Measurements from ENCODE around the gene KRTAP22-2.

The KRTAP22-2 gene

DNA sequence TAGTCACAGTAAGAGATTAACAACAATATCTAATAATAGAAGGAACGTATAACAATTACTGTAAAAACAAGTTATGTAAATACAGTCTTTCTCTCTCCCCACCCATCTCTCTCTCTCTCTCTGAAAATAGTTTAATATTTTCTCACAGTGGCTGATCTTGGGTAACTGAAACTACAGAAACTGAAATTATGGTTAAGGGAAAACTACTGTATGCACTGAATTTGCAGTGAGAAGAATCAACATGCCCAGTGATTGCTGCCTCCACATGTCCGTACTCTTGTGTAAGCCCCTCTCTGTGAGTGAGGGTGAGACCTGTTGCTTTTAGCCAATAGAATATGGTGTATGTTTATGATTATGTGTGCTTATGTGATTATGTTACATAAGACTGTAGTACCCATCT, 21.9 kb upstream of the KRTAP22-2 start:
- Histone ChIP-seq H3K4me1 (ENCODE audit: control insufficient read depth, insufficient read depth, low read length) (no peaks in the 10 kb centered on the region), H3K36me3 (ENCODE audit: control insufficient read depth, insufficient read depth, low read length, severe bottlenecking) (no peaks in the 10 kb centered on the region), H3K9ac (ENCODE audit: low read length) (no peak overlapping the region), H3K9me3 (ENCODE audit: control insufficient read depth, low read length) (no peaks in the 10 kb centered on the region), H3K27me3 (replicated peaks; ENCODE audit: control insufficient read depth, insufficient read depth, low read length) (no peaks in the 10 kb centered on the region), H3K4me3 (ENCODE audit: low read length) (no peak overlapping the region)
- no peak for DNase-seq (ENCODE audit: low read depth)

DNA sequence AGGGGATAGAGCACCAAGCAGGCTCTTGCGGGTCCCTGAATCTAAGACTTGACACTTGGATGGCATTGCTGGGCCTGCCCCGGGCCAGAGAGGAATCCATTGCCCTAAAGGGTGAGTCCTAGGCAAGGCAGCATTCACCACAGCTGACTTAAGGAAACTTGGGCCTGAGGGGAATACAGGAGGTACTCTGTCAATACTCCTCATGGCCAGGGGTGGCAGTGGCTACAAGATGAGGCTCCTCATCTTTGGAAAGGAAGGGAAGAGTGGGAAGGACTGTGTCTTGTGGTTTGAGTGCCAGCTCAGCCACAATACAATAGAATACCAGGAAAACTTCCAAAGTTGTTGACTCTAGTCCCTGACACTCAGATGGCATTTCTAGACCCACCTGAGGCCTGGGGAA, 15.8 kb upstream of the KRTAP22-2 start:
- Histone ChIP-seq H3K9me3 (ENCODE audit: control insufficient read depth, low read length) (no peaks in the 10 kb centered on the region), H3K36me3 (ENCODE audit: control insufficient read depth, insufficient read depth, low read length, severe bottlenecking) (no peaks in the 10 kb centered on the region), H3K4me1 (ENCODE audit: control insufficient read depth, insufficient read depth, low read length) (no peaks in the 10 kb centered on the region), H3K9ac (ENCODE audit: low read length) (no peak overlapping the region), H3K27me3 (replicated peaks; ENCODE audit: control insufficient read depth, insufficient read depth, low read length) (no peaks in the 10 kb centered on the region), H3K4me3 (ENCODE audit: low read length) (no peak overlapping the region)
- no peak for DNase-seq (ENCODE audit: low read depth)

DNA sequence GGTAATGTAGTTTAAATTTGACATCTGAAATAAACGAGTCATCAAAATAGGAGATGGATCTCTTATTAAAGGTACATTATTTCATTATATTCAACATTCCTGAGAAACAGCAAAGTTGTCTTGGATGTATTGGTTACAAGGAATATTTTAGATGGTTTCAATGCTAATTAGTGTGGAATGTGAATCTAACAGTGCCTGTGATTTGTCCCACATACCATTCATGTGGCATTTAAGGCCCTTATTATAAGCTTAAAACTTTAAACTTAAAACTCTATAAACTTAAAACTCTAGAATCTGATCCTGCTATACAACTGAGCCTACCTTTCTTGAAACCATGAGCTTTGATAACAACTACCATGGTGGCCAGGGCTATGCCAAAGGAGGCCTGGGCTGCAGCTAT, 10.6 kb upstream of the KRTAP22-2 start, which contains the start of gene KRTAP22-1:
TSS of gene KRTAP22-1 (plus strand) at position 301 of the 400 bp plus-strand sequence.
- no peak for DNase-seq (ENCODE audit: low read depth)
- H3K9ac ChIP-seq (ENCODE audit: low read length), result no peak within 1 kb of the TSS
- H3K4me1 ChIP-seq (ENCODE audit: control insufficient read depth, insufficient read depth, low read length), result no peaks in the 10 kb centered on the region
- H3K36me3 ChIP-seq (ENCODE audit: control insufficient read depth, insufficient read depth, low read length, severe bottlenecking), result no peaks in the 10 kb centered on the region
- no peaks in the 10 kb centered on the region for H3K27me3 ChIP-seq (replicated peaks; ENCODE audit: control insufficient read depth, insufficient read depth, low read length)
- no peak within 1 kb of the TSS for H3K4me3 ChIP-seq (ENCODE audit: low read length)
- no peaks in the 10 kb centered on the region for H3K9me3 ChIP-seq (ENCODE audit: control insufficient read depth, low read length)

DNA sequence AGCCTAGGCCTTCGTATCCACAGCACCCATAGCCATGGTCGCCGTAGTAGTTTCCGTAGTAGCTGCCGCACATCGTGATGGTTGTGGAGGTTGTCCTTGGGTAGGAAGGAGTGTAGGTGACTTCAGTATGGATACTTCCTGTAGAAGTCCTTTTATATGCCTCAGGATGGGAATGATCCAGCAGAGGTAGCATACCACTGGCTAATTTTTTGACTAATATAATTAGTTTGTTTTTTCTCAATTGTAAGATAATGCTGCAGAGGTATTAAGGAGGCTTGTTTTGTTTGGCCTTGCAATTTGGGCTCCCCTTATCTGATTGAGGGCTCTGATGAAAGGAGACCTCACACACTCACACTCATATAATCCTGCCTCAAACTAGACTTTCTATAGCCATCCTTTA, 8.6 kb upstream of the KRTAP22-2 start, which contains the start of gene KRTAP6-2:
TSS of gene KRTAP6-2 (minus strand) at position 101 of the 400 bp plus-strand sequence. CDS start at position 73, 28 bp downstream.
- no peak for DNase-seq (ENCODE audit: low read depth)
- H3K27me3 ChIP-seq (replicated peaks; ENCODE audit: control insufficient read depth, insufficient read depth, low read length), result no peaks in the 10 kb centered on the region
- H3K4me3 ChIP-seq (ENCODE audit: low read length), result no peak within 1 kb of the TSS
- no peaks in the 10 kb centered on the region for H3K4me1 ChIP-seq (ENCODE audit: control insufficient read depth, insufficient read depth, low read length)
- no peak within 1 kb of the TSS for H3K9ac ChIP-seq (ENCODE audit: low read length)
- H3K9me3 ChIP-seq (ENCODE audit: control insufficient read depth, low read length), result no peaks in the 10 kb centered on the region
- H3K36me3 ChIP-seq (ENCODE audit: control insufficient read depth, insufficient read depth, low read length, severe bottlenecking), result no peaks in the 10 kb centered on the region

DNA sequence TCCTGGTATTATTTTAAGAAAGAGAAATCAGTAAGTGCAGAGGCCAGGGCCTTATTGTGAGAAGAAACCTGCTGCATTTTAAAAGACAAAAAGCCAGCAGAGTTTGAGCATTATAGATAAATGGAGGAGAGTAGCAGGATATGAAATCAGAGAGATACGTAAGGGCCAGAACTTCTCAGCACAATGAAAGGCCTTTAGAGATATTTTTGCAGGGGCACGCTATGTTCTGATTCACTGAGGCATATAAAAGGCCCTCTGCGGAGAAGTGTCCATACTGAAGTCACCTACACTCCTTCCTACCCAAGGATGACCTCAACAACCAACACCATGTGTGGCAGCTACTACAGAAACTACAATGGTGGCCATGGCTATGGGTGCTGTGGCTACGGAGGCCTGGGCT, 1.9 kb upstream of the KRTAP22-2 start, which contains the start of gene KRTAP6-3:
TSS of gene KRTAP6-3 (plus strand) at position 301 of the 400 bp plus-strand sequence. CDS start at position 307, 6 bp downstream.
- Histone ChIP-seq H3K4me1 (ENCODE audit: control insufficient read depth, insufficient read depth, low read length) (no peaks in the 10 kb centered on the region), H3K9ac (ENCODE audit: low read length) (no peak within 1 kb of the TSS), H3K9me3 (ENCODE audit: control insufficient read depth, low read length) (no peaks in the 10 kb centered on the region), H3K4me3 (ENCODE audit: low read length) (no peak within 1 kb of the TSS), H3K27me3 (replicated peaks; ENCODE audit: control insufficient read depth, insufficient read depth, low read length) (no peaks in the 10 kb centered on the region), H3K36me3 (ENCODE audit: control insufficient read depth, insufficient read depth, low read length, severe bottlenecking) (no peaks in the 10 kb centered on the region)
- DNase-seq (ENCODE audit: low read depth), result no peak

DNA sequence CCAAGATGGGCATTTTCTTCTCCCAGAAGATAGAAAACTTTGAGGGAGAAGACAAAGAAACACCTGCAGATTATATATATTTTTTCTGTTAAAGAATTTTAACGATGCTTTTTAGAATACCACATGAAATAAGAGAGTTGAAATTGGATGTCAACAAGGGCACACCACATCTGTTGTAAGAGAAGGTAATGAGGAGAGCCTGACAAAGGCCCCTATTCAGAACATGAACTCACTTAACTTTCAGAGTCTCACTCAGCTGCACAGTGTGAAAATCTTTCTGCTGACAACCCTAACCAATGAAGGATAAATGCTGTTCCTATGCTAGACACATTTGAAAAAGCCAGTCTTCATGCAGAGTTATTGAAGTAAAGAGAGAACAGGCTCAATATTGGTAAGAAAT, 7.3 kb downstream of the KRTAP22-2 start:
- H3K36me3 ChIP-seq (ENCODE audit: control insufficient read depth, insufficient read depth, low read length, severe bottlenecking), result no peaks in the 10 kb centered on the region
- no peak overlapping the region for H3K4me3 ChIP-seq (ENCODE audit: low read length)
- H3K4me1 ChIP-seq (ENCODE audit: control insufficient read depth, insufficient read depth, low read length), result no peaks in the 10 kb centered on the region
- H3K9me3 ChIP-seq (ENCODE audit: control insufficient read depth, low read length), result no peaks in the 10 kb centered on the region
- H3K9ac ChIP-seq (ENCODE audit: low read length), result no peak overlapping the region
- DNase-seq (ENCODE audit: low read depth), result no peak
- no peaks in the 10 kb centered on the region for H3K27me3 ChIP-seq (replicated peaks; ENCODE audit: control insufficient read depth, insufficient read depth, low read length)

DNA sequence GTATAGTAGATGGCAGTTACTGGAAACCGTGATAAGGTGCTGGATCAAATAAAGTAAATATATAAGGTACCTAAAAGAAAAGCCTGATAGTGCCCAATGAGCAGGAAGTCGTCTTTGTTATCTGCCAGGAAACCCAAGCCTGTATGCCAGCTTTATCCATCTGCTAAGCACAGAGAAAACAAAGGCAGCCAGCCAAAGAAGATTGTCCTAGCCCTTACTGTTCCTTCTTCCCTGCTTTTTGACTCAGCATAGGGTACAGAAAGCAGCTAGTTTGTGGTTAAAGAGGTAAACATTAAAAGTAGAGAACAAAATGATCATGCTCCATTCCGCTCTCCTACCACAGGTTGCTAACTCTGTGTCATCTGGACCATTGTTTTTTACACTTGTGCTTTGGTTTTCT, 10.1 kb downstream of the KRTAP22-2 start:
- no peak for DNase-seq (ENCODE audit: low read depth)
- H3K36me3 ChIP-seq (ENCODE audit: control insufficient read depth, insufficient read depth, low read length, severe bottlenecking), result no peaks in the 10 kb centered on the region
- H3K4me1 ChIP-seq (ENCODE audit: control insufficient read depth, insufficient read depth, low read length), result no peaks in the 10 kb centered on the region
- H3K9me3 ChIP-seq (ENCODE audit: control insufficient read depth, low read length), result no peaks in the 10 kb centered on the region
- no peak overlapping the region for H3K4me3 ChIP-seq (ENCODE audit: low read length)
- no peak overlapping the region for H3K9ac ChIP-seq (ENCODE audit: low read length)
- no peaks in the 10 kb centered on the region for H3K27me3 ChIP-seq (replicated peaks; ENCODE audit: control insufficient read depth, insufficient read depth, low read length)

DNA sequence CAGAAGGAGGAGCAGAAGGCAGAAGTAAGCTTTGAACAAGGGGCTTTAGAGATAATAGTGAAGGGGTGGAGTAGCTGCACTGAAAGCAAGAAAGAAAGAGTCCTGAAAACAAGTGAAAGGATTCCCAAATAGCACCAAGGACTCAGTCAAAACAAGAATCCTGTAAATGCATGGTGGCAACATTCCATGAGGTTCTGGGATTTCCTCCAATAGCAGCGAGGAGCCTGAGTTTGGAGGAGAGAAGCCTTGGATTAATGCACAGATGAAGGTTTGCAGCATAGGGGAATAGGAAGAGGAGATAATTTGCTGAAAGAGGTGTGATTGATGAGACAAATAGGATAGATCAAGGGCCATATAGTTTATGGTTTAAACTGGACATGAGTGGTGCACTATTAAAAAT, 10.9 kb downstream of the KRTAP22-2 start:
- H3K27me3 ChIP-seq (replicated peaks; ENCODE audit: control insufficient read depth, insufficient read depth, low read length), result no peaks in the 10 kb centered on the region
- no peak for DNase-seq (ENCODE audit: low read depth)
- no peak overlapping the region for H3K4me3 ChIP-seq (ENCODE audit: low read length)
- no peaks in the 10 kb centered on the region for H3K4me1 ChIP-seq (ENCODE audit: control insufficient read depth, insufficient read depth, low read length)
- H3K9me3 ChIP-seq (ENCODE audit: control insufficient read depth, low read length), result no peaks in the 10 kb centered on the region
- H3K9ac ChIP-seq (ENCODE audit: low read length), result no peak overlapping the region
- no peaks in the 10 kb centered on the region for H3K36me3 ChIP-seq (ENCODE audit: control insufficient read depth, insufficient read depth, low read length, severe bottlenecking)

DNA sequence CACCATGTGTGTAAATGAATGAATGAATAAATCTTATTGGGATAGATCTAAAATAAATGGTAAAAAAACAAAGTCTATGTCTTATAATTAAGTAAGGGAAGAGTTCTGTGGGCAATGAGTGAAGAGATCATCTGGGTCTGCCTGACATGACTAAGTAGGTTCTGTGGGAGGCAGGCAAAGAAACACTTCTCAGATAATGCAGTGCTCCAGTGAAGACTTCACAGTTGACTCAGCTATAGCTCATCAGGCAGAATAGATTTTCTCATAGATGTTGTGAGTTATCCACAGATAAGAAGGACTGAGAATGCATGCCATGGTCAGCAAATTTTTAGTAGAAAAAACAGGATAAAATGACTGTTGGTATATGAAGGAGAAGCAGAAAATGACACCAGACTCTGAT, 12.4 kb downstream of the KRTAP22-2 start:
- no peaks in the 10 kb centered on the region for H3K27me3 ChIP-seq (replicated peaks; ENCODE audit: control insufficient read depth, insufficient read depth, low read length)
- no peak overlapping the region for H3K9ac ChIP-seq (ENCODE audit: low read length)
- no peak overlapping the region for H3K4me3 ChIP-seq (ENCODE audit: low read length)

DNA sequence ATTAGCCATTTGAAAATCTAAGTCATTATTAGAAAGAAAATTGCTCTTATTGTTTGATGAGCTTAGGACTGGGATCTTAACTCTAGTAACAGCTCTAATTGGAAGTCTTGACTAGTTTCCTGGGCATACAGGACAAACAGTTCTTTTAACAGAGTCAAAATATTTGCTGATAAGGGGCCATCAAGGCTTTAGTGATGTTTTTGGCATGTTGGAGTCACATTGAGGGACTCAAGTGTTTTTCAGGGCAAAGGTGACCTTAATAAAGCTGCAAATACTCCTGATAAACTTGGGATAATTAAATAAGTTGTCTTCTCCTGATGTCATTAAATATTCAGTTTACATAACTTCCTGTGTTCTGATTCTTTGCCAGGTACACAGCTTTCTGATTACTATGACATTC, 22.6 kb downstream of the KRTAP22-2 start:
- Histone ChIP-seq H3K27me3 (replicated peaks; ENCODE audit: control insufficient read depth, insufficient read depth, low read length) (no peaks in the 10 kb centered on the region), H3K9ac (ENCODE audit: low read length) (no peak overlapping the region), H3K9me3 (ENCODE audit: control insufficient read depth, low read length) (no peaks in the 10 kb centered on the region), H3K36me3 (ENCODE audit: control insufficient read depth, insufficient read depth, low read length, severe bottlenecking) (no peaks in the 10 kb centered on the region), H3K4me3 (ENCODE audit: low read length) (no peak overlapping the region), H3K4me1 (ENCODE audit: control insufficient read depth, insufficient read depth, low read length) (no peaks in the 10 kb centered on the region)
- no peak for DNase-seq (ENCODE audit: low read depth)

More for the DNA sequence above, 12.4 kb downstream of the KRTAP22-2 start:
- Histone ChIP-seq H3K9me3 (ENCODE audit: control insufficient read depth, low read length) (no peaks in the 10 kb centered on the region), H3K36me3 (ENCODE audit: control insufficient read depth, insufficient read depth, low read length, severe bottlenecking) (no peaks in the 10 kb centered on the region), H3K4me1 (ENCODE audit: control insufficient read depth, insufficient read depth, low read length) (no peaks in the 10 kb centered on the region)
- DNase-seq (ENCODE audit: low read depth), result no peak

DNA sequence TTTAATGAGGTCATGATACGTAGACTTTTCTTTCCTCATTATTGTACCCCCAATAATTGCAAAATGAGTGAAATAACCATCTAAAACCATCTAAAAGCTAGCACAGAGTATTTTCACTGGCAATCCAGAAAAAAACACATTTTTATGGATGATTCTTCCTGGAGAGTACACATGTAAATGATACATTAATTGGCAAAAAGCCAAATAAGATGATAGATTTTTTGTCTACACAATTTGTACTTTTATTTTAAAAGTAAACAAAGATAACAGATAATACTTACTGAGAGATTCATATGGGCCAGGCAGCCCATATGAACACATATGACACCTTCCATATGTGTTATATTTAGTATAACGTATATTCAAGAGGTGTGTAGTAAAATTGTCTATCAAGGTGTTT, 26.6 kb downstream of the KRTAP22-2 start:
- no peak for DNase-seq (ENCODE audit: low read depth)
- H3K36me3 ChIP-seq (ENCODE audit: control insufficient read depth, insufficient read depth, low read length, severe bottlenecking), result no peaks in the 10 kb centered on the region
- no peak overlapping the region for H3K9ac ChIP-seq (ENCODE audit: low read length)
- H3K9me3 ChIP-seq (ENCODE audit: control insufficient read depth, low read length), result no peaks in the 10 kb centered on the region
- H3K4me1 ChIP-seq (ENCODE audit: control insufficient read depth, insufficient read depth, low read length), result no peaks in the 10 kb centered on the region
- H3K4me3 ChIP-seq (ENCODE audit: low read length), result no peak overlapping the region
- H3K27me3 ChIP-seq (replicated peaks; ENCODE audit: control insufficient read depth, insufficient read depth, low read length), result no peaks in the 10 kb centered on the region

DNA sequence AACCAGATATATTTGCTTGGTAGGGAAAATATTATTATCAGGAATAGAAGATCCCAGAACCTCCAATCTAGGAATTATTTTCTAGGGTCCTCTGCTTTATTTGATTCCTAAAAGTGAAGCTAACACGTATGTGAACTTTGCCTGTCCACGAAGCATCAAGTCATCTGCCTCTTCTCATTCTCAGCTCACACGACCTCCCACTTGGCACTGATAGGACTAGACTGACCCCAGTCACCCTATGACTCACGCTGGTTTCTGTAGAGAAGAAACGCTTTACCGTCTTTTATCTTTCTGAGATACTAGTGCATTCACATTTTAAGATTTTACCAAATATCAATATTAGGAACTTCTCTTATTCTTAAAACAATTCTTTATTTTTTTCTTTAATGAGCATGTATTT, 27.1 kb downstream of the KRTAP22-2 start:
- Histone ChIP-seq H3K9ac (ENCODE audit: low read length) (no peak overlapping the region), H3K27me3 (replicated peaks; ENCODE audit: control insufficient read depth, insufficient read depth, low read length) (no peaks in the 10 kb centered on the region), H3K9me3 (ENCODE audit: control insufficient read depth, low read length) (no peaks in the 10 kb centered on the region), H3K36me3 (ENCODE audit: control insufficient read depth, insufficient read depth, low read length, severe bottlenecking) (no peaks in the 10 kb centered on the region), H3K4me3 (ENCODE audit: low read length) (no peak overlapping the region), H3K4me1 (ENCODE audit: control insufficient read depth, insufficient read depth, low read length) (no peaks in the 10 kb centered on the region)
- no peak for DNase-seq (ENCODE audit: low read depth)
